GM06990 (cell line): ENCODE measurements around the gene ELF5.

Source experiments
- DNase-seq: peaks from one replicate; pipeline ENCODE4 v3.0.0-alpha.2; 2011; ENCODE audit not compliant: insufficient read length; ENCODE audit errors: extremely low read depth
- H3K27me3 ChIP-seq: replicated peaks from 2 replicates; pipeline ENCODE4 v1.6.0; 2011; ENCODE audit warnings: low read length; ENCODE audit not compliant: control insufficient read depth, insufficient read depth
- H3K36me3 ChIP-seq: 2 replicates; pipeline ENCODE4 v1.5.1; 2011; ENCODE audit warnings: low read length; ENCODE audit not compliant: control insufficient read depth, insufficient read depth
- H3K4me3 ChIP-seq: replicated peaks from 2 replicates; pipeline ENCODE4 v1.5.1; 2011; ENCODE audit warnings: low read depth, mild to moderate bottlenecking, control low read depth, low read length
- TF ChIP-seq, protein P1 (sequence below): IDR thresholded peaks from 2 replicates; pipeline ENCODE4 v1.5.1; 2011; ENCODE audit warnings: low read length, control low read depth, mild to moderate bottlenecking, inconsistent platforms; ENCODE audit not compliant: insufficient read depth, poor library complexity, severe bottlenecking

The ELF5 gene

DNA sequence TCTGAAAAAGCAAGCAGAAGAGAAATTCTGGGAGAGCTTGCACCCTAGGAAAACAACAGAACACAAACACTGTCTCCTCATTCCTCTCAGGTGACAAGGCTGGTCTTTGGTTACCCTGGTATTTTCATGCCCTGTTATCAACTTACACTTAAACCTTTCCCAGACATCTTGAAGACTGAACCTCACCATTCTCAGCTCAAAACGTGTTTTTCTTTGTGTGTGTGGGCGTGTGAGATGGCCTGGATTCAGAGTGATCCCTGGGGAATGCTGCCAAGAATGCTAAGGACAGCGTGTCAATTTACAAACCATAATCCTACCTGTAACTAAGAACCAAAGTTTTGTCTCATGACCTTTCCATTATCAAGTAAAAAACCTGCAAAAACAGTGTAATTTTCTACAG is 33.3 kb downstream of the ELF5 start:
- no peaks in the 10 kb centered on the region; the same call in 1 of the 2 replicates for H3K27me3 ChIP-seq
- H3K36me3 ChIP-seq, result no peaks in the 10 kb centered on the region
- H3K4me3 ChIP-seq, result no peak overlapping the region
- TF ChIP-seq, protein P1, sequence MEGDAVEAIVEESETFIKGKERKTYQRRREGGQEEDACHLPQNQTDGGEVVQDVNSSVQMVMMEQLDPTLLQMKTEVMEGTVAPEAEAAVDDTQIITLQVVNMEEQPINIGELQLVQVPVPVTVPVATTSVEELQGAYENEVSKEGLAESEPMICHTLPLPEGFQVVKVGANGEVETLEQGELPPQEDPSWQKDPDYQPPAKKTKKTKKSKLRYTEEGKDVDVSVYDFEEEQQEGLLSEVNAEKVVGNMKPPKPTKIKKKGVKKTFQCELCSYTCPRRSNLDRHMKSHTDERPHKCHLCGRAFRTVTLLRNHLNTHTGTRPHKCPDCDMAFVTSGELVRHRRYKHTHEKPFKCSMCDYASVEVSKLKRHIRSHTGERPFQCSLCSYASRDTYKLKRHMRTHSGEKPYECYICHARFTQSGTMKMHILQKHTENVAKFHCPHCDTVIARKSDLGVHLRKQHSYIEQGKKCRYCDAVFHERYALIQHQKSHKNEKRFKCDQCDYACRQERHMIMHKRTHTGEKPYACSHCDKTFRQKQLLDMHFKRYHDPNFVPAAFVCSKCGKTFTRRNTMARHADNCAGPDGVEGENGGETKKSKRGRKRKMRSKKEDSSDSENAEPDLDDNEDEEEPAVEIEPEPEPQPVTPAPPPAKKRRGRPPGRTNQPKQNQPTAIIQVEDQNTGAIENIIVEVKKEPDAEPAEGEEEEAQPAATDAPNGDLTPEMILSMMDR, result no peak
- DNase-seq, result no peak

DNA sequence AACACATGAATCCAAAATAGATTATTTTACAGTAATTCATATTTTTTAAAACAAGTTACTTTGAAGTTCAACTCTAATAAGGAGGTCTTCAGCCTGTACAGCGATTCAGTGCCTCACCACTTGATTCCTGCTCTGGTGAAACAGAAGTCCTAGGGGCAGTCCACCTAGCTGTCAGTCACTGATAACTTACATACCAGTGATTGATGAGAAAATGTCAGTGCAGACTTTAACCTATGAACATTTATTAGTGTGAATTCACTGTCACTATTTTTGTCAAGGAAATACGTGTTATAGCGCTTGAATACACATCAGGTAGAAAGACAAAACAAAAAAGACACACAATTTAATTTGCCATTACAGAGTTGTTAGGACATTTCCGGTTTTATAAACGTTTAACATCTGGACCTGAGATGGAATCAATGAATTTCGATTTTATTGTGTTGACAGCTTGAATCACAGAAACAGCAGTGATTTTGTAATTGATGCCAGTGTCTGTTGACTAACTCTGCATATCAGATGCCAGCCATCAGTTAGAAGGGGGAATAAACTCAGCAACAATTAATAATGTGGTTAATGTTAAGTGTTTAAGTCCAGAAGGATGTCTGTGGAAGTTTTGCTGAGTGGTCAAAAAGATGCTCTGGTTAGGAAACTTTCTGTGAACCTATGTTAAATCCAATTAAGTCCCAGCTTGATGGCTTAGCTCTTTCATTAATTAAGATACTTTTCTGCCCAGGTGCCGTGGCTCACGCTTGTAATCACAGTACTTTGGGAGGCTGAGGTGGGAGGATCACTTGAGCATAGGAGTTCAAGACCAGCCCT is 34.5 kb downstream of the ELF5 start:
- no peak for DNase-seq
- no peaks in the 10 kb centered on the region; the same call in 1 of the 2 replicates for H3K27me3 ChIP-seq
- TF ChIP-seq, protein P1, result no peak
- H3K4me3 ChIP-seq, result no peak overlapping the region
- H3K36me3 ChIP-seq, result no peaks in the 10 kb centered on the region

DNA sequence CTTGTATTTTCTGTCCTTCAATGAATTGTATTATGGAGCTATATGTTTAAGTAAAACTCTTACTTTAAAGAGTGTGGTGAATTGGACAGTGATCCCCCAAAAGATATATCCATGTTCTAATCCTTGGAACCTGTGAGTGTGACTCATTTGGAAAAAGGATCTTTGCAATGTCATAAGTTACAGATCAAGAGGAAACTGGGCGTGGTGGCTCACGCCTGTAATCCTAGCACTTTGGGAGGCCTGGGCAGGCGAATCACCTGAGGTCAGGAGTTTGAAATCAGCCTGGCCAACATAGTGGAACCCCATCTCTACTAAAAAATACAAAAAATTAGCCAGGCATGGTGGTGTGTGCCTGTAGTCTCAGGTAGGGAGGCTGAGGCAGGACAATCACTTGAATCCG is 36.7 kb downstream of the ELF5 start:
- TF ChIP-seq, protein P1, result no peak
- no peak for DNase-seq
- no peak overlapping the region for H3K4me3 ChIP-seq
- H3K36me3 ChIP-seq, result no peaks in the 10 kb centered on the region
- no peaks in the 10 kb centered on the region; the same call in 1 of the 2 replicates for H3K27me3 ChIP-seq

DNA sequence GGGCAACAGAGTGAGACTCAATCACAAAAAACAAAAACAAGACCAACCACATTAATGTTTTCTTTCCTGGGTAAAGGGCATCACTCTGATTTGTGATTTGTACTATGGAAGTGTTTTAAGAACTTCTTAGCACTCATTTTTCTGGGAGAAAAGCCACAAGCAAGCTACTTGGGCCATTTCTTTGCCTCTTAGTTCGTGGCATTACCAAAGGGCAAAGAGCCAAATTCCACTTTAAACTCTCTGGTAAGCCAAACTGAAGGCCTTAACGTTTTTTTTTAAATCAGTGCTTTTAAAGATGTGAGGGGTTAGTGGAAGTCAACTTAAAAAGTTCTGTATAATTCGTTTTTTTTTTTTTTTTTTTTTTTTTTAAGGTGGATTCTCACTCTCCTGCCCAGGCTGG is 37.9 kb downstream of the ELF5 start:
- TF ChIP-seq, protein P1, result no peak
- DNase-seq, result no peak
- no peak overlapping the region for H3K4me3 ChIP-seq
- no peaks in the 10 kb centered on the region; the same call in 1 of the 2 replicates for H3K27me3 ChIP-seq
- H3K36me3 ChIP-seq, result peaks cover 2% of the 10 kb centered on the region

DNA sequence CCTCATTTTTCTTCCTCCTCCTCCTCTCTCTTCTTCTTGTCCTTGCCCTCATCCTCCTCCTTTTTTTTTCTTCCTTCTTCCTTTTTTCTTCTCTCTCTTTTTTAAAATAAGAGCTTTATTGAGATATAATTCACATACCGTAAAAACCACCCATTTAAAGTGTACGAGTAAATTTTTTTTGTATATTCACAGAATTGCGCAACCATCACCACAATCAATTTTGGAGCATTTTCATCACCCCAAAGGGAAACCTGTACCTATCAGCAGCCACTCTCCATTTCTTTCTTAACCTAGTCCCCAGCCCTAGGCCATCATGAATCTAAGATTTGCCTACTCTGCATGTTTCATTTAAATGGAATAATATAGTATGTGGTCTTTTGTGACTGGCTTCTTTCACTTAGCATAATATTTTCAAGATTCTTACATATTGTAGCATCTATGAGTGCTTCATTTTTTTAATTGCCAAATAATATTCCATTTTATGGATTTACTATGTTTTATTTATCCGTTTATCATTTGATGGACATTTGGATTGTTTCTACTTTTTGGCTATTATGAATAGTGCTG is 39.9 kb downstream of the ELF5 start:
- TF ChIP-seq, protein P1, result no peak
- Histone ChIP-seq H3K4me3 (no peak overlapping the region), H3K36me3 (peaks cover 2% of the 10 kb centered on the region)

More for the DNA sequence above, 39.9 kb downstream of the ELF5 start:
- H3K27me3 ChIP-seq, result no peaks in the 10 kb centered on the region
- DNase-seq, result no peak
